ENCODE measurements around the gene SPRR1A. TPM values are rescaled to one million over a fixed set of nuclear protein-coding genes. Genes with fewer than 3 reads are reported as not detected.
A peak's percentile ranks its signal among the peaks of the same experiment; 100 is the strongest.

Gene SPRR1A
- polyA plus RNA-seq, 1 donor (not counting 4 experiments of a cell fraction or from before 2014, with no cell fraction given), result 18.0 TPM

- no peaks in the 10 kb centered on the region for H3K27me3 ChIP-seq (ENCODE audit: control insufficient read depth, extremely low read depth, insufficient read depth, low read length)
- TF ChIP-seq CTCF (optimal IDR thresholded peaks at IDR 0.05 in 1 of 3, IDR thresholded peaks at IDR 0.05 in 1 of 3, conservative IDR thresholded peaks at IDR 0.05 in 1 of 3; ENCODE audit: extremely low read depth in 1 of 3, insufficient read depth in 2 of 3, low read length in 3 of 3), result no peak
- no peak for TF ChIP-seq EZH2 (IDR thresholded peaks at IDR 0.05; ENCODE audit: low read length)
- no peaks in the 10 kb centered on the region for H3K9me3 ChIP-seq (ENCODE audit: control insufficient read depth, low read depth, low read length)
- no peak overlapping the region for H3K9ac ChIP-seq (ENCODE audit: control insufficient read depth, extremely low read depth, insufficient read depth, low read length)
- no peaks in the 10 kb centered on the region for H3K36me3 ChIP-seq (ENCODE audit: control insufficient read depth in 2 of 2, extremely low read depth in 1 of 2, insufficient read depth in 2 of 2, low read length in 2 of 2)
- no peak overlapping the region for H3K4me2 ChIP-seq (ENCODE audit: control insufficient read depth, extremely low read depth, insufficient read depth, low read depth, low read length)
- H3K27ac ChIP-seq (ENCODE audit: control insufficient read depth, insufficient read depth, low read length), result no peak overlapping the region
- no peak overlapping the region for H2AFZ ChIP-seq (ENCODE audit: control insufficient read depth, low read length)
- H3K4me1 ChIP-seq (ENCODE audit: control insufficient read depth, extremely low read depth, insufficient read depth, low read length), result peaks cover 21% of the 10 kb centered on the region
- no peaks in the 10 kb centered on the region for H3K79me2 ChIP-seq (ENCODE audit: control insufficient read depth, insufficient read depth, low read length)
- no peaks in the 10 kb centered on the region for H4K20me1 ChIP-seq (ENCODE audit: control insufficient read depth, extremely low read depth, insufficient read depth, low read length)
- FAIRE-seq (no peak), DNase-seq (ENCODE audit: low read depth, low spot score) (no peak)
- dilution Hi-C loops (cut with MboI; ENCODE audit: extremely low pct_ligation_motif_present, low sequenced_read_pairs), result no loop called here
- no peaks in the 10 kb centered on the region for H3K9me1 ChIP-seq (ENCODE audit: control insufficient read depth, extremely low read depth, insufficient read depth, low read length)
- H3K4me3 ChIP-seq (ENCODE audit: control insufficient read depth in 2 of 3, extremely low read depth in 1 of 3, insufficient read depth in 2 of 3, low read depth in 1 of 3, low read length in 3 of 3), result no peak overlapping the region
Measured at GRCh38 chr1:152946248-152946647, 37.6 kb upstream of the SPRR1A start.

- no peak within 1 kb of the TSS for H3K9ac ChIP-seq (ENCODE audit: control insufficient read depth, extremely low read depth, insufficient read depth, low read length)
- dilution Hi-C loops (cut with MboI; ENCODE audit: extremely low pct_ligation_motif_present, low sequenced_read_pairs), result no loop called here
- TF ChIP-seq CTCF (optimal IDR thresholded peaks at IDR 0.05 in 1 of 3, IDR thresholded peaks at IDR 0.05 in 1 of 3, conservative IDR thresholded peaks at IDR 0.05 in 1 of 3; ENCODE audit: extremely low read depth in 1 of 3, insufficient read depth in 2 of 3, low read length in 3 of 3), result no peak
- no peak for TF ChIP-seq EZH2 (IDR thresholded peaks at IDR 0.05; ENCODE audit: low read length)
- H3K27ac ChIP-seq (ENCODE audit: control insufficient read depth, insufficient read depth, low read length), result no peak within 1 kb of the TSS
- H3K9me3 ChIP-seq (ENCODE audit: control insufficient read depth, low read depth, low read length), result no peaks in the 10 kb centered on the region
- H3K4me3 ChIP-seq (ENCODE audit: control insufficient read depth in 2 of 3, extremely low read depth in 1 of 3, insufficient read depth in 2 of 3, low read depth in 1 of 3, low read length in 3 of 3), result no peak within 1 kb of the TSS
- no peaks in the 10 kb centered on the region for H3K36me3 ChIP-seq (ENCODE audit: control insufficient read depth in 2 of 2, extremely low read depth in 1 of 2, insufficient read depth in 2 of 2, low read length in 2 of 2)
- H3K4me2 ChIP-seq (ENCODE audit: control insufficient read depth, extremely low read depth, insufficient read depth, low read depth, low read length), result no peak within 1 kb of the TSS
- DNase-seq (ENCODE audit: low read depth, low spot score), result no peak
- H3K4me1 ChIP-seq (ENCODE audit: control insufficient read depth, extremely low read depth, insufficient read depth, low read length), result peaks cover 16% of the 10 kb centered on the region
- H3K27me3 ChIP-seq (ENCODE audit: control insufficient read depth, extremely low read depth, insufficient read depth, low read length), result no peaks in the 10 kb centered on the region
- no peaks in the 10 kb centered on the region for H4K20me1 ChIP-seq (ENCODE audit: control insufficient read depth, extremely low read depth, insufficient read depth, low read length)
- H2AFZ ChIP-seq (ENCODE audit: control insufficient read depth, low read length), result no peak within 1 kb of the TSS
- FAIRE-seq, result peak; percentile 17
- no peaks in the 10 kb centered on the region for H3K79me2 ChIP-seq (ENCODE audit: control insufficient read depth, insufficient read depth, low read length)
- H3K9me1 ChIP-seq (ENCODE audit: control insufficient read depth, extremely low read depth, insufficient read depth, low read length), result no peaks in the 10 kb centered on the region
Measured at GRCh38 chr1:152946651-152947256, 37.1 kb upstream of the SPRR1A start, which contains the start of gene SPRR5. TSS of gene SPRR5 (plus strand) at chr1:152947206. CDS start at chr1:152948555, 1,349 bp downstream.

All from keratinocyte (primary cell).